Body of pancreas (tissue), 4 donors: ENCODE results near the gene C3orf80. TPM values are rescaled to one million over a fixed set of nuclear protein-coding genes. Genes with fewer than 3 reads are reported as not detected.
A peak's percentile ranks its signal among the peaks of the same experiment; 100 is the strongest.
"Not testable (repeated sequence)": the region's sequence is repeated elsewhere in the genome, so short reads cannot be mapped to it uniquely, and the experiment has no call there.

Source experiments
- ATAC-seq: fragments of 150-250 bp; one replicate; pipeline ENCODE4 v1.9.1; 2016
- DNase-seq, 4 donors: peaks; one replicate each; pipeline ENCODE4 v3.0.0-alpha.2; 2019
- H3K27ac ChIP-seq, 4 donors: fragments of 200-600 bp; sonication (generic); 1 replicate in 3 of 4; 2 replicates in 1 of 4; pipeline versions ENCODE4 v1.5.1 to v1.6.1; 2016 to 2019; ENCODE audit warnings: mild to moderate bottlenecking in 1 of 4, mixed read lengths in 1 of 4, moderate library complexity in 1 of 4
- H3K27me3 ChIP-seq, 2 donors: fragments of 200-600 bp; sonication (generic); one replicate each; pipeline ENCODE4 v1.6.0; 2016; ENCODE audit warnings: mild to moderate bottlenecking in 1 of 2
- H3K36me3 ChIP-seq, 2 donors: fragments of 200-600 bp; sonication (generic); replicated peaks in 1 of 2; 2 replicates each; pipeline ENCODE4 v1.5.1; 2016; ENCODE audit warnings: low read depth in 2 of 2; ENCODE audit not compliant: insufficient read depth in 1 of 2
- H3K4me1 ChIP-seq: fragments of 200-600 bp; sonication (generic); one replicate; pipeline ENCODE4 v1.6.0; 2016
- H3K4me3 ChIP-seq, 2 donors: fragments of 200-600 bp; sonication (generic); 1 replicate in 1 of 2; 2 replicates in 1 of 2; pipeline ENCODE4 v1.5.1; 2016 to 2019
- H3K9me3 ChIP-seq, 3 donors: fragments of 200-600 bp; sonication (generic); 1 replicate in 2 of 3; 2 replicates in 1 of 3; pipeline ENCODE4 v1.5.1; 2016
- CTCF ChIP-seq, 7 experiments: fragments of 450-650 bp in 4 of 7; fragments of 200-600 bp in 3 of 7; sonication (generic) in 3 of 7; IDR thresholded peaks; one replicate each; pipeline ENCODE4 v1.5.1; 2016 to 2019; ENCODE audit warnings: antibody characterized with exemption in 7 of 7
- POLR2A ChIP-seq, 3 donors: fragments of 450-650 bp; IDR thresholded peaks; one replicate each; pipeline ENCODE4 v1.6.1; 2016; ENCODE audit warnings: antibody characterized with exemption in 3 of 3, mild to moderate bottlenecking in 2 of 3
- WGBS, 2 donors: methylation state at CpG; one replicate each; pipeline ENCODE4 v1.1.5; 2017; 5-methylcytosine and 5-hydroxymethylcytosine counted together
- intact Hi-C: fragments of 100-400 bp; cut with DNase I; formaldehyde crosslinking; loops from one replicate; pipeline ENCODE4 v1.15.1; 2023
- total RNA-seq, 2 donors: library from RNA; depleted of rRNA; stranded (reverse); fragments of >200 nt; gene quantifications; one replicate each; pipeline ENCODE4 v1.1.0, GENCODE V29; 2016

C3orf80 gene
- total RNA-seq, result 1 to 10 TPM in 1 of 2 donors, under 1 TPM in 1; 0.52 to 1.3 TPM

- H3K36me3 ChIP-seq, result no peaks in the 10 kb centered on the region
- intact Hi-C loops, result no loop called here
- H3K9me3 ChIP-seq, result no peaks in the 10 kb centered on the region
- WGBS, 2 donors, result 1% methylated on average over 94 of the region's 104 CpGs; no CpG with 5 or more reads in 1 of the 2 donors
- TF ChIP-seq CTCF (IDR thresholded peaks at IDR 0.05) (peak in 3 of 7 experiments; percentile 3 to 33 (median 12)), POLR2A (IDR thresholded peaks at IDR 0.05) (no peak)
- peaks cover 21% of the 10 kb centered on the region for H3K4me1 ChIP-seq
- H3K4me3 ChIP-seq, result peak within 1 kb of the TSS; percentile 34 to 42
- H3K27me3 ChIP-seq, result peaks cover 0 to 17% of the 10 kb centered on the region in 2 donors
- ATAC-seq (peak; percentile 81), DNase-seq (peak; percentile 50 to 66 (median 56))
- H3K27ac ChIP-seq, result peak within 1 kb of the TSS in 2 of 4 donors; percentile 7 to 12
Observed at GRCh38 chr3:160225176-160226025, at the start of gene C3orf80. Gene C3orf80, plus strand, starts transcription at chr3:160225422. Its CDS starts 214 bp downstream, at chr3:160225636.

GRCh38 chr3:160176923-160177322 is 48.3 kb upstream of the C3orf80 start:
- no peak overlapping the region for H3K4me3 ChIP-seq
- no peaks in the 10 kb centered on the region for H3K36me3 ChIP-seq
- H3K4me1 ChIP-seq, result no peaks in the 10 kb centered on the region
- intact Hi-C loops, result no loop called here
- no peak overlapping the region for H3K27ac ChIP-seq
- TF ChIP-seq CTCF (IDR thresholded peaks at IDR 0.05), result no peak
- TF ChIP-seq POLR2A (IDR thresholded peaks at IDR 0.05), result no peak
- H3K9me3 ChIP-seq, result no peaks in the 10 kb centered on the region
- ATAC-seq, result no peak
- no peak for DNase-seq
- H3K27me3 ChIP-seq, result no peaks in the 10 kb centered on the region

GRCh38 chr3:160178661-160179060 is 46.6 kb upstream of the C3orf80 start:
- intact Hi-C loops, H3K27me3 ChIP-seq, H3K9me3 ChIP-seq, DNase-seq, H3K27ac ChIP-seq, H3K4me1 ChIP-seq, ATAC-seq, H3K36me3 ChIP-seq, H3K4me3 ChIP-seq: not testable (repeated sequence)
- WGBS, 2 donors, result 91 to 92% methylated on average over 4 to 10 of the region's 35 CpGs

GRCh38 chr3:160179403-160179802 is 45.8 kb upstream of the C3orf80 start:
- H3K9me3 ChIP-seq, DNase-seq, H3K4me3 ChIP-seq, intact Hi-C loops, H3K36me3 ChIP-seq, H3K27me3 ChIP-seq, H3K27ac ChIP-seq, H3K4me1 ChIP-seq, ATAC-seq: not testable (repeated sequence)
- 84 to 89% methylated on average over 2 of the region's 4 CpGs for WGBS, 2 donors

DNA sequence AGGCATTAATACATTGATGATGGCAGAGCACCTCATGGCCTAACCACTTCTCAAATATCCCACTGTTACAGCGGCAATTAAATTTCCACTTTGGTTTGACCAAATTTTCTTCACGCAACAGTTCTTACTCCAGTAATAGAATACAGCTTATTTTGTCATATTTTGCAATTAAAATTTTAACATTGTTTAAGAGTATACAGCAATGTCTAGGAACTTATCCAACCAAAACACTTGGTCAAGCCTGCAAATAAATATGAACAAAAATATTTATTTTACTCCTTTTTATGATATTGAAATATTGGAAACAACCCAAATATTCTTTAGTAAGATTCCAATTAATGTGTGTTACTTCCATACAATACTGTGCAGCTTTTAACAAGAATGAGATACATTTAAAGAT is 45.3 kb upstream of the C3orf80 start:
- no peak overlapping the region for H3K4me3 ChIP-seq
- H3K27ac ChIP-seq, result no peak overlapping the region
- TF ChIP-seq CTCF (IDR thresholded peaks at IDR 0.05) (no peak), POLR2A (IDR thresholded peaks at IDR 0.05) (no peak)
- DNase-seq (no peak), ATAC-seq (no peak)
- WGBS, 2 donors, result 85 to 89% methylated on average over 2 of the region's 2 CpGs
- no peaks in the 10 kb centered on the region for H3K36me3 ChIP-seq
- H3K9me3 ChIP-seq, result no peaks in the 10 kb centered on the region
- H3K27me3 ChIP-seq, result no peaks in the 10 kb centered on the region
- H3K4me1 ChIP-seq, result peaks cover 1% of the 10 kb centered on the region
- intact Hi-C loops, result no loop called here
